Vagina (tissue), 2 donors: Measurements from ENCODE around the gene KIAA1210. TPM values are rescaled to one million over a fixed set of nuclear protein-coding genes. Genes with fewer than 3 reads are reported as not detected.

Experiments
- DNase-seq, 2 donors: peaks; one replicate each; pipeline ENCODE4 v3.0.0-alpha.2; 2017; ENCODE audit errors: extremely low spot score in 2 of 2
- H3K27ac ChIP-seq: fragments of 200-600 bp; sonication (generic); one replicate; pipeline ENCODE4 v1.5.1; 2019
- H3K27me3 ChIP-seq: fragments of 200-600 bp; sonication (generic); one replicate; pipeline ENCODE4 v1.5.1; 2019
- H3K36me3 ChIP-seq, 2 donors: fragments of 200-600 bp; sonication (generic); one replicate each; pipeline ENCODE4 v1.5.1; 2017 to 2019
- H3K4me1 ChIP-seq: fragments of 200-600 bp; sonication (generic); one replicate; pipeline ENCODE4 v1.5.1; 2019
- H3K4me3 ChIP-seq, 2 donors: fragments of 200-600 bp; sonication (generic); 1 replicate in 1 of 2; 2 replicates in 1 of 2; pipeline ENCODE4 v1.5.1; 2016 to 2019
- H3K9me3 ChIP-seq: fragments of 200-600 bp; sonication (generic); one replicate; pipeline ENCODE4 v1.5.1; 2019
- CTCF ChIP-seq, 3 experiments: fragments of 450-650 bp in 2 of 3; fragments of 200-600 bp in 1 of 3; sonication (generic) in 1 of 3; IDR thresholded peaks; one replicate each; pipeline ENCODE4 v1.5.1; 2017 to 2019; ENCODE audit warnings: antibody characterized with exemption in 3 of 3, mild to moderate bottlenecking in 2 of 3, moderate library complexity in 2 of 3
- POLR2A ChIP-seq, 2 donors: fragments of 450-650 bp; IDR thresholded peaks; one replicate each; pipeline ENCODE4 v1.6.1; 2017; ENCODE audit warnings: antibody characterized with exemption in 2 of 2, mild to moderate bottlenecking in 2 of 2, moderate library complexity in 2 of 2
- POLR2AphosphoS5 ChIP-seq, 2 donors: sonication (generic); formaldehyde crosslinking; IDR thresholded peaks; one replicate each; pipeline ENCODE4 v1.9.0; 2017; ENCODE audit warnings: antibody characterized with exemption in 2 of 2, mild to moderate bottlenecking in 2 of 2, low read depth in 1 of 2; ENCODE audit not compliant: insufficient read depth in 1 of 2
- intact Hi-C: fragments of 100-400 bp; cut with DNase I; formaldehyde crosslinking; loops from one replicate; pipeline ENCODE4 v1.15.1; 2023
- total RNA-seq: library from RNA; depleted of rRNA; stranded (reverse); fragments of >200 nt; gene quantifications from one replicate; pipeline ENCODE4 v1.2.3, GENCODE V29; 2016

Gene KIAA1210
- total RNA-seq, 1 donor from 2014 or later, result not detected

GRCh38 chrX:119042996-119043395, 84.6 kb downstream of the KIAA1210 start:
- Histone ChIP-seq H3K36me3 (no peaks in the 10 kb centered on the region), H3K27ac (no peak overlapping the region), H3K9me3 (no peaks in the 10 kb centered on the region), H3K4me3 (no peak overlapping the region), H3K27me3 (no peaks in the 10 kb centered on the region), H3K4me1 (peaks cover 15% of the 10 kb centered on the region)
- intact Hi-C loops, result no loop called here
- DNase-seq, result no peak
- TF ChIP-seq POLR2AphosphoS5 (IDR thresholded peaks at IDR 0.05; ENCODE audit: insufficient read depth in 1 of 2, low read depth in 1 of 2) (no peak), CTCF (IDR thresholded peaks at IDR 0.05) (no peak), POLR2A (IDR thresholded peaks at IDR 0.05) (no peak)

- TF ChIP-seq POLR2A (IDR thresholded peaks at IDR 0.05) (no peak), CTCF (IDR thresholded peaks at IDR 0.05) (no peak), POLR2AphosphoS5 (IDR thresholded peaks at IDR 0.05; ENCODE audit: insufficient read depth in 1 of 2, low read depth in 1 of 2) (no peak)
- Histone ChIP-seq H3K36me3 (no peaks in the 10 kb centered on the region), H3K27ac (peak overlapping the region; percentile 50), H3K9me3 (no peaks in the 10 kb centered on the region), H3K4me3 (no peak overlapping the region), H3K4me1 (peaks cover 15% of the 10 kb centered on the region), H3K27me3 (no peaks in the 10 kb centered on the region)
- DNase-seq, result no peak
- intact Hi-C loops, result no loop called here
Measured at GRCh38 chrX:119042040-119042439, 85.6 kb downstream of the KIAA1210 start.

GRCh38 chrX:119041175-119041574, 86.4 kb downstream of the KIAA1210 start:
- Histone ChIP-seq H3K4me1 (peaks cover 15% of the 10 kb centered on the region), H3K27ac (peak overlapping the region; percentile 50), H3K4me3 (no peak overlapping the region), H3K27me3 (no peaks in the 10 kb centered on the region), H3K36me3 (no peaks in the 10 kb centered on the region), H3K9me3 (no peaks in the 10 kb centered on the region)
- DNase-seq, result peak in 1 of 2 donors; percentile 92
- intact Hi-C loops, result no loop called here
- TF ChIP-seq POLR2AphosphoS5 (IDR thresholded peaks at IDR 0.05; ENCODE audit: insufficient read depth in 1 of 2, low read depth in 1 of 2), result no peak

- intact Hi-C loops, result no loop called here
- H3K4me3 ChIP-seq, result no peak overlapping the region
- H3K36me3 ChIP-seq, result no peaks in the 10 kb centered on the region
- no peaks in the 10 kb centered on the region for H3K9me3 ChIP-seq
- peaks cover 15% of the 10 kb centered on the region for H3K4me1 ChIP-seq
- DNase-seq, result no peak
- TF ChIP-seq POLR2A (IDR thresholded peaks at IDR 0.05) (no peak), CTCF (IDR thresholded peaks at IDR 0.05) (no peak), POLR2AphosphoS5 (IDR thresholded peaks at IDR 0.05; ENCODE audit: insufficient read depth in 1 of 2, low read depth in 1 of 2) (no peak)
- H3K27me3 ChIP-seq, result no peaks in the 10 kb centered on the region
- peak overlapping the region; percentile 50 for H3K27ac ChIP-seq
Measured at GRCh38 chrX:119040432-119040831, 87.2 kb downstream of the KIAA1210 start.

- Histone ChIP-seq H3K27ac (no peak overlapping the region), H3K9me3 (no peaks in the 10 kb centered on the region), H3K36me3 (no peaks in the 10 kb centered on the region), H3K4me3 (no peak overlapping the region), H3K4me1 (peaks cover 12% of the 10 kb centered on the region), H3K27me3 (no peaks in the 10 kb centered on the region)
- TF ChIP-seq POLR2A (IDR thresholded peaks at IDR 0.05) (no peak), POLR2AphosphoS5 (IDR thresholded peaks at IDR 0.05; ENCODE audit: insufficient read depth in 1 of 2, low read depth in 1 of 2) (no peak), CTCF (IDR thresholded peaks at IDR 0.05) (no peak)
- intact Hi-C loops, result no loop called here
- no peak for DNase-seq
Measured at GRCh38 chrX:119036107-119037029, 91.2 kb downstream of the KIAA1210 start.
